Ectodermal cell (in vitro differentiated cells): Measurements from ENCODE around the gene MS4A8.

Source experiments
- H3K27ac ChIP-seq: 2 replicates; pipeline ENCODE4 v1.7.0; 2013; ENCODE audit warnings: mild to moderate bottlenecking, low read depth, low read length; ENCODE audit not compliant: insufficient read depth, poor library complexity, severe bottlenecking
- H3K27me3 ChIP-seq: 2 replicates; pipeline ENCODE4 v1.7.0; 2013; ENCODE audit warnings: mild to moderate bottlenecking, low read length; ENCODE audit not compliant: insufficient read depth, control insufficient read depth, poor library complexity, severe bottlenecking
- H3K36me3 ChIP-seq: one replicate; pipeline ENCODE4 v1.7.0; 2013; ENCODE audit warnings: low read length; ENCODE audit not compliant: control insufficient read depth, insufficient read depth
- H3K4me1 ChIP-seq: one replicate; pipeline ENCODE4 v1.7.0; 2013; ENCODE audit warnings: low read length; ENCODE audit not compliant: control insufficient read depth, insufficient read depth
- H3K4me3 ChIP-seq: 2 replicates; pipeline ENCODE4 v1.7.0; 2013; ENCODE audit warnings: low read depth, low read length, control low read depth; ENCODE audit not compliant: insufficient read depth
- H3K9me3 ChIP-seq: 2 replicates; pipeline ENCODE4 v1.7.0; 2013; ENCODE audit warnings: mild to moderate bottlenecking, low read length, moderate library complexity; ENCODE audit not compliant: control insufficient read depth
- WGBS, 2 experiments: methylation state at CpG; one replicate each; pipeline ENCODE4 v1.1.7; 2013; ENCODE audit warnings: missing lambda C conversion rate in 2 of 2; 5-methylcytosine and 5-hydroxymethylcytosine counted together

MS4A8 gene

DNA sequence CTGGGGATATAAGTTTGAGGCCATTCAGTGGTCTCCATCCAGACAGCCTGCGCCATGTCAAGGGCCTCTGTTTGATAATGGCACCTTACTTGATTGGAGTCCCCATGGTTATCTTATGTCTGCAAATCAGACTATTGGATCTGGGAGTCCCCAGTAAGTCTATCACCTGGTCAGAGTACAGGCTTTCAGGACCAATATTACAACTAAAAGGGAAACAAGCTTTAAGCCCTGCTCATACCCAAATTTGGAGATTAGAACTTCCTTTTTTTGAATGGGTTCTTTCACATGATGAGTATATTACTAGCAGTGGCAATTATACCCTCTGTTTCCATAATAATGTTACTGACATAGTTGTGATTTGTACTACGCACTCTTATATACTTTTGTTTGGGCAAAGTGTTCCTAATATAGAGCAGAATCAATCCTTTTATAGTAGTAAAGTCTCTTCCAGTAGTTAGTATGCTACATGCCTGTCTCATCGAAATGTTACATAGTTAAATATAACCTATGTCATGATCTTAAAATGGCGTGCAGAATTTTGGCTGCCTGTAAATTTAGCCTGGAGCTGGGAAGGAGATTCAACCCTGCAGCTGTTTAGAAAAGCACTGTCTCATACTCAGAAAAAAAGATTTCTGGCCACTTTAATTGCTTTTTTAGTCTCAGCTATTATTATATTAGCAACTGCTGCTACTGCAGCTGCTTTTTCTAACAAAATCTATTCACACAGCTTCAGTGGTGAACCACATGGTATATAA, 62.2 kb downstream of the MS4A8 start:
- H3K4me1 ChIP-seq = no peaks in the 10 kb centered on the region
- no peak overlapping the region for H3K4me3 ChIP-seq
- H3K36me3 ChIP-seq = no peaks in the 10 kb centered on the region
- WGBS, 2 experiments = 98 to 100% methylated on average over 3 of the region's 4 CpGs
- H3K27ac ChIP-seq = no peak overlapping the region
- H3K9me3 ChIP-seq = no peaks in the 10 kb centered on the region
- H3K27me3 ChIP-seq = no peaks in the 10 kb centered on the region

DNA sequence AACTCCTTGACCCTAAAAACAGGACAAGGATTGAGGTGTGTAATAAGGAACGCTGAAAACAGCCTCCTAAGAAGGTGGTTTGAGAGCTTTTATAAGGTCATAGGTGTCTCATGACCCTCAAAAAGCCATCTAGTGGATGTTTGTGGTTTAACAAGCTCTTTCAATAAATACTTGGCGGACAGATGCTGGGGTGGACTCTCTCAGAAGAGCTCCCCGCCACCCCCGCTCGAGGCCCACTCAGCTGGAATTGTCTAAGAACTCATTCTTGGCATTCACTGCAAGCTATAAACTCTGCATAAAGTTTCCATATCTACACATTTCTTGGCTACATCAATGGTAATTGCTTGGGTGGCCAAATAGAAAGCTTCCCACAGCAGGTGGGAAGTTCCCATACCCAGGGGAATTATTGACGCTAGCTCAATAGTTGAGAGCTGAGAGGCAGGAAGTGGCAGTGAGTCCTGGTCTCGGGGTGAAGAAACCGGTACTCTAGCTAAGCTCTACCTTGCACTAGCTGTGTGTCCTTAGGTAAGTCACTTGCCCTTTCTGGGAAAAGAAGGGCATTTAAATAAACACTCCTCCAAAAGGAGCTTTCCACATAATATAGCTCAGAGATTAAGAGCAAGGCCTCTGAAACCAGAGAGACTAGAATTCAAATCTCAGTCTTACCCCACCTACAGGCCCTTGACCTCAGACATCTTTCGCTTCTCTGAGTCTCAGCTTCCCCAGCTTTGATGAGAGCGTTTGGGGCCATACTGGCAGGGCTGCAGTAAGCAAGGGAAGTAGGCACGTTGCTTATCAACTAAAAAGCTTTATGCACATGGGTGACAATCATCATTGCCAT, 63.7 kb downstream of the MS4A8 start:
- Histone ChIP-seq H3K27ac (no peak overlapping the region), H3K4me3 (no peak overlapping the region), H3K27me3 (no peaks in the 10 kb centered on the region), H3K4me1 (no peaks in the 10 kb centered on the region), H3K9me3 (no peaks in the 10 kb centered on the region), H3K36me3 (no peaks in the 10 kb centered on the region)
- 67 to 68% methylated on average over 11 of the region's 11 CpGs for WGBS, 2 experiments

DNA sequence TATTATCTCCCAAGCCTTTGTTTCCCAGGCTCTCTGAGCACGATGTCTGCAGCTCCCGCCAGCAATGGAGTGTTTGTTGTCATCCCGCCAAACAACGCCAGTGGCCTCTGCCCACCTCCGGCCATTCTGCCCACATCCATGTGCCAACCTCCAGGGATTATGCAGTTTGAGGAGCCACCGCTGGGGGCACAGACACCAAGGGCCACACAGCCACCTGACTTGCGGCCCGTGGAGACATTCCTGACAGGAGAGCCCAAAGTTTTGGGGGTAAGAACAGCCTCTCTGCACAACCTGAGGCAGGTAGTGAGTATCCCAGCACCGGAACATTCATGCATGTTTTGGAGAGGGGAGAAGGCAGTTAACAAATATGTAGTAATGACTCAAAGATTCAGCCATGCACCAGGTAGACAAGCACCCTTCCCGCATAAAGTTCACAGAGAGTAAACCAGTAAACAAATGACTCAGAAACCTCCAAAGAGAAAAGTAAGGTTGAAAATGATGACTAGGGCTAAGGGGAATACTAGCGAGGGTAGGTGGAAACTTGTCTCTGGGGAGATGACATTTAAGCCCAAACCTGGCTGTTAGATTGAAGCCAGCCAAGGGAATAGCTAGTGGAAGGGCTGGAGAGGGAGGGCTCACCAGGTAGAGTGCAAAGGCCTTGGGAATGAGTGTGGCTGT, 64.4 kb downstream of the MS4A8 start:
- no peak overlapping the region for H3K4me3 ChIP-seq
- no peaks in the 10 kb centered on the region for H3K9me3 ChIP-seq
- H3K4me1 ChIP-seq = no peaks in the 10 kb centered on the region
- no peaks in the 10 kb centered on the region for H3K27me3 ChIP-seq
- H3K36me3 ChIP-seq = no peaks in the 10 kb centered on the region
- no peak overlapping the region for H3K27ac ChIP-seq
- WGBS, 2 experiments = 93 to 94% methylated on average over 11 of the region's 11 CpGs

DNA sequence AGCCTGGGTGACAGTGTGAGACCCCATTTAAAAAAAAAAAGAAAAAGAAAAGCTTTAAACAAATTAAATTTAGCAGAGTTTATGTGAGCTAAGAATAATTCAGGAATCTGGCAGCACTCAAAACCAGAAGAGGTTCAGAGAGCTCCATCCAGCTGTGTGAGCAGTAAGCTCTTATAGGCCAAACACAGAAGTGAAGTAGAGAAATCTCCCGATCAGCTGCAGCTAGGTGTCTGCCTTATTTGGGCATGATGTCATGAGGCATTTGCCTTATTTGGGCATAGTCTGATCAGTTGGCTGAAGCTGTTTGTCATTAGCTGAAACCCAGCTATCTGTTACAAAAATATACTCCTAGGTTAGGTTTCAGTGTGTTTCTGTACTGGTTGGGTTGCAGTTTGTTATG, 65.5 kb downstream of the MS4A8 start:
- H3K27me3 ChIP-seq = no peaks in the 10 kb centered on the region
- no peak overlapping the region for H3K4me3 ChIP-seq
- 75 to 77% methylated on average over 1 of the region's 1 CpG for WGBS, 2 experiments
- no peak overlapping the region for H3K27ac ChIP-seq
- no peaks in the 10 kb centered on the region for H3K4me1 ChIP-seq
- no peaks in the 10 kb centered on the region for H3K36me3 ChIP-seq
- no peaks in the 10 kb centered on the region for H3K9me3 ChIP-seq

DNA sequence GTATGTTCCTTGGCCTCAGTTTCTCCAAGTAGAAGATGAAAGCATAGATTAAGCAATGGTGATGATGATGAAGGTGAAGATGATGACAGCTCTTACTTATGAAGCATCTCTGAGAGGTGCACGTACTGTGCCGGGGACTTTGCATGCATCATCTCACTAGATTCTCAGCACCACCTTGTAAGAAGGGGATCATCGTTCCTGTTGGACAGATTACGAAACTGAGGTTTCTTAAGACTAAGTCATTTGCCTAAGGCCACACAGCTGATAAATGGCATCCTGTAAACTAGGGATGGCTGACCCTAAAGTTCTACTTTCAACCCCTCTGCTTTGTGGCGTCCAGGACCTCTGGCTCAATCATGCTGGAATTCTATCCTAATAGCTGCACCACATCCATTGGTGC, 65.9 kb downstream of the MS4A8 start:
- H3K27me3 ChIP-seq = no peaks in the 10 kb centered on the region
- no peaks in the 10 kb centered on the region for H3K36me3 ChIP-seq
- no peak overlapping the region for H3K27ac ChIP-seq
- WGBS, 2 experiments = 94% methylated on average over 5 of the region's 5 CpGs
- no peaks in the 10 kb centered on the region for H3K4me1 ChIP-seq
- H3K4me3 ChIP-seq = no peak overlapping the region
- H3K9me3 ChIP-seq = no peaks in the 10 kb centered on the region
